Hepatocyte (in vitro differentiated cells): ENCODE measurements around the gene PAX5.

Experiments used
- EZH2phosphoT487 ChIP-seq: fragments of 200-600 bp; sonication (generic); IDR thresholded peaks from one replicate; pipeline ENCODE4 v1.6.1; 2018; ENCODE audit warnings: antibody characterized with exemption, mild to moderate bottlenecking, low read depth, moderate library complexity; ENCODE audit not compliant: unreplicated experiment, severe bottlenecking
- TF ChIP-seq, protein P1 (sequence below): fragments of 200-600 bp; sonication (generic); IDR thresholded peaks from 2 replicates; pipeline ENCODE4 v1.5.1; 2016; ENCODE audit warnings: antibody characterized with exemption, mild to moderate bottlenecking; ENCODE audit not compliant: poor library complexity

DNA sequence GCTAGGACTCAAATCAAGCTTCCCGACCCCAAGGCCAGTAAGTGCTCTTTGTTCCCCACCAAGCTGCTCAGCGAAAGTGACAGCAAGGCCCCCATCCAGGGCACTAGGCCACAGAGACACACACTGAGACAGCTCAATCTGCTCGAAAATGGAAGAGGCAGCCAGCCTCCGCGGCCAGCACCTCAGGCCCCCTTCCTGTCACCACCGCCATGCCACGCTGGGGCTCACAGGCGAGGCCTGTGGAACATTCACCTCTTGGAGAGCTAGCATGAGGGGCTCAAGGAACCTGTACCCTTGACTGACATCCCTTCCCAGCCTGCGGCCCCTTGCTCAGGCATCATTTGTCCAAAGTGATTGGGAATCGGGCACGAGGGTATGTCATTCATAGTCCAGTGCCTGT lies 71.4 kb downstream of the PAX5 start:
- TF ChIP-seq, protein P1, sequence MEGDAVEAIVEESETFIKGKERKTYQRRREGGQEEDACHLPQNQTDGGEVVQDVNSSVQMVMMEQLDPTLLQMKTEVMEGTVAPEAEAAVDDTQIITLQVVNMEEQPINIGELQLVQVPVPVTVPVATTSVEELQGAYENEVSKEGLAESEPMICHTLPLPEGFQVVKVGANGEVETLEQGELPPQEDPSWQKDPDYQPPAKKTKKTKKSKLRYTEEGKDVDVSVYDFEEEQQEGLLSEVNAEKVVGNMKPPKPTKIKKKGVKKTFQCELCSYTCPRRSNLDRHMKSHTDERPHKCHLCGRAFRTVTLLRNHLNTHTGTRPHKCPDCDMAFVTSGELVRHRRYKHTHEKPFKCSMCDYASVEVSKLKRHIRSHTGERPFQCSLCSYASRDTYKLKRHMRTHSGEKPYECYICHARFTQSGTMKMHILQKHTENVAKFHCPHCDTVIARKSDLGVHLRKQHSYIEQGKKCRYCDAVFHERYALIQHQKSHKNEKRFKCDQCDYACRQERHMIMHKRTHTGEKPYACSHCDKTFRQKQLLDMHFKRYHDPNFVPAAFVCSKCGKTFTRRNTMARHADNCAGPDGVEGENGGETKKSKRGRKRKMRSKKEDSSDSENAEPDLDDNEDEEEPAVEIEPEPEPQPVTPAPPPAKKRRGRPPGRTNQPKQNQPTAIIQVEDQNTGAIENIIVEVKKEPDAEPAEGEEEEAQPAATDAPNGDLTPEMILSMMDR, result no peak
- no peak for TF ChIP-seq EZH2phosphoT487
